IMR-90 (cell line): ENCODE results near the gene TF. TPM values are rescaled to one million over a fixed set of nuclear protein-coding genes. Genes with fewer than 3 reads are reported as not detected.

Source experiments
- ATAC-seq: fragments of 200-7000 bp; cut with Tn5 transposase; 2 replicates; pipeline ENCODE4 v1.9.1; 2020; ENCODE audit warnings: low read depth, mild to moderate bottlenecking, moderate library complexity
- BruUV-seq: library from RNA; stranded (reverse); fragments of 400-500 nt; replicated peaks from 2 replicates; lab custom pipeline; 2021; lab: Mats Ljungman, UMichigan
- CTCF ChIA-PET: fragments of 300-600 bp; formaldehyde crosslinking; extraction: SDS; loops from one replicate; lab custom pipeline; 2021; ENCODE audit warnings: antibody characterized with exemption; lab: Yijun Ruan, JAX
- POLR2A ChIA-PET: fragments of 300-600 bp; sonication (Branson Sonifier 250); formaldehyde crosslinking; loops from one replicate; lab custom pipeline; 2022; ENCODE audit warnings: antibody characterized with exemption; ENCODE audit not compliant: unreplicated experiment; lab: Charles Lee
- DNase-seq: peaks from one replicate; pipeline ENCODE4 v3.0.0; 2013
- H2AFZ ChIP-seq: replicated peaks from 2 replicates; pipeline ENCODE3; 2013; ENCODE audit warnings: low read length, mild to moderate bottlenecking; ENCODE audit not compliant: poor library complexity
- H2AK5ac ChIP-seq: 2 replicates; pipeline ENCODE4 v1.6.1; 2013; ENCODE audit warnings: low read depth, low read length, inconsistent platforms
- H2AK9ac ChIP-seq: replicated peaks from 2 replicates; pipeline ENCODE3; 2013; ENCODE audit warnings: mild to moderate bottlenecking, low read depth, low read length, moderate library complexity; ENCODE audit not compliant: poor library complexity
- H2BK120ac ChIP-seq: 2 replicates; pipeline ENCODE4 v1.6.1; 2013; ENCODE audit warnings: low read depth, low read length, inconsistent platforms
- H2BK15ac ChIP-seq: 3 replicates; pipeline ENCODE4 v1.6.1; 2013; ENCODE audit warnings: low read depth, low read length, inconsistent platforms
- H2BK20ac ChIP-seq: 2 replicates; pipeline ENCODE4 v1.6.1; 2013; ENCODE audit warnings: low read depth, mild to moderate bottlenecking, inconsistent platforms, low read length, moderate library complexity
- H2BK5ac ChIP-seq: 2 replicates; pipeline ENCODE4 v1.6.1; 2013; ENCODE audit warnings: mild to moderate bottlenecking, low read depth, low read length, inconsistent platforms; ENCODE audit not compliant: poor library complexity, severe bottlenecking
- H3K14ac ChIP-seq: replicated peaks from 2 replicates; pipeline ENCODE4 v1.6.1; 2013; ENCODE audit warnings: low read depth, low read length, inconsistent platforms
- H3K18ac ChIP-seq: 2 replicates; pipeline ENCODE4 v1.6.1; 2013; ENCODE audit warnings: low read depth, low read length, control low read depth
- H3K23ac ChIP-seq: 2 replicates; pipeline ENCODE4 v1.6.1; 2013; ENCODE audit warnings: low read depth, low read length, inconsistent platforms
- H3K27ac ChIP-seq: 2 replicates; pipeline ENCODE4 v1.5.1; 2013; ENCODE audit warnings: mild to moderate bottlenecking, control low read depth, low read length; ENCODE audit not compliant: insufficient read depth
- H3K27me3 ChIP-seq: 2 replicates; pipeline ENCODE4 v1.6.1; 2013; ENCODE audit warnings: low read length; ENCODE audit not compliant: control insufficient read depth, insufficient read depth
- H3K36me3 ChIP-seq: 2 replicates; pipeline ENCODE4 v1.6.1; 2013; ENCODE audit warnings: low read length, mixed read lengths; ENCODE audit not compliant: control insufficient read depth, insufficient read depth
- H3K4ac ChIP-seq: 2 replicates; pipeline ENCODE4 v1.6.1; 2013; ENCODE audit warnings: low read depth, low read length, inconsistent platforms
- H3K4me1 ChIP-seq: 2 replicates; pipeline ENCODE4 v1.6.1; 2013; ENCODE audit warnings: low read length, mixed read lengths; ENCODE audit not compliant: control insufficient read depth, insufficient read depth
- H3K4me2 ChIP-seq: 2 replicates; pipeline ENCODE4 v1.6.1; 2013; ENCODE audit warnings: low read depth, mild to moderate bottlenecking, control low read depth, low read length, moderate library complexity
- H3K4me3 ChIP-seq: 2 replicates; pipeline ENCODE4 v1.5.1; 2013; ENCODE audit warnings: low read depth, mild to moderate bottlenecking, control low read depth, low read length, moderate library complexity; ENCODE audit not compliant: insufficient read depth
- H3K56ac ChIP-seq: 2 replicates; pipeline ENCODE4 v1.6.1; 2013; ENCODE audit warnings: low read length, inconsistent platforms; ENCODE audit not compliant: insufficient read depth; ENCODE audit errors: extremely low read depth
- H3K79me1 ChIP-seq, 2 experiments: 2 replicates each; pipeline ENCODE4 v1.6.1; 2013; ENCODE audit warnings: low read length in 2 of 2, inconsistent platforms in 1 of 2, low read depth in 1 of 2
- H3K9ac ChIP-seq: 2 replicates; pipeline ENCODE4 v1.6.1; 2013; ENCODE audit warnings: low read depth, low read length, control low read depth
- H3K9me1 ChIP-seq: 2 replicates; pipeline ENCODE4 v1.6.1; 2013; ENCODE audit warnings: low read length, inconsistent platforms; ENCODE audit not compliant: insufficient read depth
- H3K9me3 ChIP-seq: 2 replicates; pipeline ENCODE4 v1.6.1; 2013; ENCODE audit warnings: low read length; ENCODE audit not compliant: control insufficient read depth, insufficient read depth
- H4K20me1 ChIP-seq: 2 replicates; pipeline ENCODE4 v1.6.1; 2013; ENCODE audit warnings: low read length, inconsistent platforms; ENCODE audit not compliant: insufficient read depth
- H4K5ac ChIP-seq: 2 replicates; pipeline ENCODE4 v1.6.1; 2013; ENCODE audit warnings: mild to moderate bottlenecking, low read depth, low read length, control low read depth
- H4K8ac ChIP-seq, 2 experiments: 2 replicates each; pipeline ENCODE4 v1.6.1; 2013; ENCODE audit warnings: low read depth in 2 of 2, low read length in 2 of 2, control low read depth in 1 of 2, inconsistent platforms in 1 of 2
- H4K91ac ChIP-seq: 2 replicates; pipeline ENCODE4 v1.6.1; 2013; ENCODE audit warnings: low read depth, low read length, inconsistent platforms; ENCODE audit not compliant: insufficient read depth
- BHLHE40 ChIP-seq: fragments of 150-350 bp; IDR thresholded peaks from 2 replicates; pipeline ENCODE4 v1.6.1; 2016; ENCODE audit warnings: mild to moderate bottlenecking, low read depth, low read length
- CEBPB ChIP-seq: IDR thresholded peaks from 2 replicates; pipeline ENCODE4 v1.6.1; 2012; ENCODE audit warnings: low read depth, low read length, improper control_type of control experiment
- NFE2L2 ChIP-seq: fragments of 150-350 bp; IDR thresholded peaks from 2 replicates; pipeline ENCODE4 v1.6.1; 2016; ENCODE audit warnings: low read depth, mild to moderate bottlenecking, low read length
- POLR2A ChIP-seq: IDR thresholded peaks from 2 replicates; pipeline ENCODE4 v1.6.1; 2012; ENCODE audit warnings: mild to moderate bottlenecking, low read depth, low read length
- RAD21 ChIP-seq: IDR thresholded peaks from 2 replicates; pipeline ENCODE4 v1.6.1; 2012; ENCODE audit warnings: low read length, improper control_type of control experiment
- WGBS, 2 experiments: methylation state at CpG; one replicate each; pipeline versions ENCODE4 v1.1.5 to v1.1.7; 2013; ENCODE audit warnings: missing lambda C conversion rate in 2 of 2; ENCODE audit not compliant: insufficient read length in 1 of 2; ENCODE audit errors: extremely low coverage in 2 of 2; 5-methylcytosine and 5-hydroxymethylcytosine counted together
- dilution Hi-C: fragments of 300-500 bp; cut with HindIII; formaldehyde crosslinking; loops from one replicate; pipeline ENCODE4 v1.14.3; 2018; ENCODE audit warnings: low sequenced_read_pairs; ENCODE audit not compliant: unreplicated experiment
- in situ Hi-C: fragments of 300-500 bp; cut with MboI; formaldehyde crosslinking; loops from 3 replicates; pipeline ENCODE4 v1.14.3; 2019; ENCODE audit warnings: low sequenced_read_pairs, inconsistent platforms, mixed read lengths
- intact Hi-C: fragments of 100-400 bp; cut with micrococcal nuclease; formaldehyde crosslinking; loops from 2 replicates; pipeline ENCODE4 v1.10.0; 2022
- polyA plus RNA-seq, 3 experiments: library from polyadenylated mRNA; depleted of rRNA; stranded (reverse); fragments of >200 nt; gene quantifications; 2 replicates each; pipeline ENCODE4 v1.2.3, GENCODE V29; 2012; ENCODE audit warnings: low replicate concordance in 1 of 3
- total RNA-seq: library from RNA; depleted of rRNA; stranded (reverse); fragments of >200 nt; gene quantifications from 2 replicates; pipeline ENCODE4 v1.2.3, GENCODE V29; 2012
- TF ChIP-seq, protein P1 (sequence below): fragments of 150-350 bp; IDR thresholded peaks from 2 replicates; pipeline ENCODE4 v1.6.1; 2016; ENCODE audit warnings: low read depth, mild to moderate bottlenecking, low read length, moderate library complexity, borderline replicate concordance

The TF gene
- total and polyA plus RNA-seq, 2 of the 4 experiments (the other 2 are of a cell fraction), result 0.07 TPM; not detected in 1

DNA sequence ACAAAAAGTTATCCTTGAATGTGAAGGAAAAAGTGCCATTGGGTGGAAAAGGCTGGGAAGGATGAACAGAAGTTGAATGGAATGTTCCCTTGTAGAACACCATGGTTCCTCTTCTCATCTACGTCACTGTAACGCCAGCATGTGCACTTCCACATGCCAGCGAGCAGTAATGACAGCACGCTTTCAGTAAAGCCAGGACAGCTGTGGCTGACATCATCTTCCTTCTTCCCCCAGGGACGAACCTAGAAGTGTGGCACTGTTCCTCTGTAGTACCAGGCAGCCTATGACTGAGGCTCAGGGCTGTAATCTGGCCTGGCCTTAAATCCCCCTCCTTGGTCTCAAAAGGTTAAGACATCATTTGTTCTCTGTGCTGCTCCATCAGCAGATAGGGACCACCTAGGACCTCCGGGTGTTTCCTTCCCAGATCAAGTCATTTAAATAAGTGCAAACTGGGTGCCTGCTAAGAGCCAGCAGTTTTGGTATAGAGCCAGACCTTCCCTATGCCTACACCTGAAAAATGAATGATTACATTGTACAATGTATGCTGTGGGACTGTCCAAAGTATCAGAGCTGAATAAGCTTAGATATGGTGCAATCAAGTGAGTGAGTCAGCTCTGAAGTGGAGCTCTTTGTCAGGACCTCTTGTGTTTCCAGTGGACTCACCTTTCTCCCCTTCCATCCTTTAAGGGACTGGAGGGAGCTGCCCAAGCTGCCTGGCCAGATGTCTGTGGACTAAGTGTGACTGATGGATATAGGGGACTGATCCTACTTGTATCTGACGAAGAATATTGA, 53.8 kb downstream of the TF start:
- ATAC-seq, result peak; percentile 61
- H2BK20ac ChIP-seq, result no peak overlapping the region
- H4K5ac ChIP-seq, result no peak overlapping the region
- dilution Hi-C loops (no loop called here), intact Hi-C loops (loop anchor here (10.0 kb wide), 2 partner anchors 225 to 345 kb away; partner anchors contain the start of gene CDV3), in situ Hi-C loops (loop anchor here (25.0 kb wide), 2 partner anchors 338 to 687 kb away; partner anchors contain the start of genes ANAPC13 and CEP63)
- H3K18ac ChIP-seq, result no peak overlapping the region
- H2AK9ac ChIP-seq, result no peak overlapping the region
- no peak overlapping the region for H3K4me2 ChIP-seq
- H4K8ac ChIP-seq, result no peak overlapping the region
- H4K91ac ChIP-seq, result no peak overlapping the region
- H3K79me1 ChIP-seq, result no peaks in the 10 kb centered on the region
- no peaks in the 10 kb centered on the region for H3K4me1 ChIP-seq
- no peak overlapping the region for H3K27ac ChIP-seq
- no peak overlapping the region for H3K9ac ChIP-seq
- H3K23ac ChIP-seq, result no peak overlapping the region
- H3K4ac ChIP-seq, result no peak overlapping the region
- CTCF ChIA-PET, result no interaction called here
- H3K27me3 ChIP-seq, result peaks cover 2% of the 10 kb centered on the region; the same call in 1 of the 2 replicates
- no peak overlapping the region for H2BK15ac ChIP-seq
- H2AFZ ChIP-seq, result no peak overlapping the region
- no peaks in the 10 kb centered on the region for H3K9me3 ChIP-seq
- H3K36me3 ChIP-seq, result no peaks in the 10 kb centered on the region
- H3K56ac ChIP-seq, result no peak overlapping the region
- POLR2A ChIA-PET, result interaction anchor here (0.6 kb wide), 1 partner anchor 1501 kb away, joined by 3 read pairs; no protein-coding TSS in a partner anchor
- 80% methylated on average over 1 of the region's 7 CpGs; no CpG with 5 or more reads in 1 of the 2 experiments for WGBS, 2 experiments
- TF ChIP-seq, protein P1, sequence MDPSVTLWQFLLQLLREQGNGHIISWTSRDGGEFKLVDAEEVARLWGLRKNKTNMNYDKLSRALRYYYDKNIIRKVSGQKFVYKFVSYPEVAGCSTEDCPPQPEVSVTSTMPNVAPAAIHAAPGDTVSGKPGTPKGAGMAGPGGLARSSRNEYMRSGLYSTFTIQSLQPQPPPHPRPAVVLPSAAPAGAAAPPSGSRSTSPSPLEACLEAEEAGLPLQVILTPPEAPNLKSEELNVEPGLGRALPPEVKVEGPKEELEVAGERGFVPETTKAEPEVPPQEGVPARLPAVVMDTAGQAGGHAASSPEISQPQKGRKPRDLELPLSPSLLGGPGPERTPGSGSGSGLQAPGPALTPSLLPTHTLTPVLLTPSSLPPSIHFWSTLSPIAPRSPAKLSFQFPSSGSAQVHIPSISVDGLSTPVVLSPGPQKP, result no peak
- TF ChIP-seq RAD21 (no peak), NFE2L2 (no peak), BHLHE40 (no peak), CEBPB (peak; percentile 88), POLR2A (no peak)
- no TSS peak for BruUV-seq
- H2BK5ac ChIP-seq, result no peak overlapping the region
- no peak overlapping the region for H2BK120ac ChIP-seq
- H4K20me1 ChIP-seq, result no peaks in the 10 kb centered on the region
- no peaks in the 10 kb centered on the region for H3K9me1 ChIP-seq
- H2AK5ac ChIP-seq, result no peak overlapping the region
- no peak overlapping the region for H3K14ac ChIP-seq
- DNase-seq, result peak; percentile 47
- H3K4me3 ChIP-seq, result no peak overlapping the region
